SKM-1 (cell line): ENCODE results near the gene AOC2.
"Not testable (repeated sequence)": the region's sequence is repeated elsewhere in the genome, so short reads cannot be mapped to it uniquely, and the experiment has no call there.

Experiments
- DNase-seq: peaks from one replicate; lab custom pipeline; 2025; ENCODE audit not compliant: unreplicated experiment; lab: John Stamatoyannopoulos, UW

Gene AOC2

DNA sequence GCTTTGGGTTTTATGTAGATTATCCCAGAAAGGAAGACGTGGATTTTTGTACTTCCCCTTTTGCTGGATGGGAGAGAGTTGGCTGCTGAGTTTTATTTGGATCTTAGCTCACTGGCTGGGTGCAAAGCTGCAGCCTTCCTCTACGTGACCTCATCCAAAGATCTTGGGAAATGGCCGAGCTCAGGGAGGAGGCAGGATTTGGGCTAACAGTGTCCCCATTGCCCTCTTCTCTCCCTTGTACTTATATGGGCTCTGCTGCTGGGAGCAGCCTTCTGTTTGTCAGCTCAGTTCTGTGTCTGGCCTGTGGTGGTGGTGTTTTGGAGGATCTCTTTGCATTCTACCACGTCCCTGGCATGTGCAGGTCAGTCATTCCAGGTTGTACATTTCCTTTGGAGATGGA, 8.6 kb downstream of the AOC2 start:
- DNase-seq, result no peak

- no peak for DNase-seq
These were observed 9.2 kb downstream of the AOC2 start for GRCh38 chr17:42853597-42853967.

GRCh38 chr17:42853968-42854790, 9.8 kb downstream of the AOC2 start:
- DNase-seq, result no peak

DNA sequence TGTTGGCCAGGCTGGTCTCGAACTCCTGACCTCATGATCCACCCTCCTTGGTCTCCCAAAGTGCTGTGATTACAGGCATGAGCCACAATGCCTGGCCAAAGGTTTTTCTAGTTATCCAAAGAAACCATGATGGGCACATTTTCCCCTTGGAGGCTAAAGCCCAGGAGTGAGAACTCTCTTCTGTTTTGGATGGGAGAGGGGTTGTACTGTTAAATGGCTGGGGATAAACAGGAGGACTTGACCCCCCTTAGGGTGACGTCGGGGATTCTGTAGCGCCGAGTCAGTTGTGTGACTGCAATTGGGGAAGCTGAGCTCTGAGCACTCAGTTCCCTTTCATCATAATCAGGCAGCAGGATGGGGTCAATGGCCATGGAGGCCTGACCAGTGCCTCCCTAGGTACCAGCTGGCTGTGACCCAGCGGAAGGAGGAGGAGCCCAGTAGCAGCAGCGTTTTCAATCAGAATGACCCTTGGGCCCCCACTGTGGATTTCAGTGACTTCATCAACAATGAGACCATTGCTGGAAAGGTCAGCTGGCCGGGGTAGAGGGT, 10.7 kb downstream of the AOC2 start:
- DNase-seq, result no peak

DNA sequence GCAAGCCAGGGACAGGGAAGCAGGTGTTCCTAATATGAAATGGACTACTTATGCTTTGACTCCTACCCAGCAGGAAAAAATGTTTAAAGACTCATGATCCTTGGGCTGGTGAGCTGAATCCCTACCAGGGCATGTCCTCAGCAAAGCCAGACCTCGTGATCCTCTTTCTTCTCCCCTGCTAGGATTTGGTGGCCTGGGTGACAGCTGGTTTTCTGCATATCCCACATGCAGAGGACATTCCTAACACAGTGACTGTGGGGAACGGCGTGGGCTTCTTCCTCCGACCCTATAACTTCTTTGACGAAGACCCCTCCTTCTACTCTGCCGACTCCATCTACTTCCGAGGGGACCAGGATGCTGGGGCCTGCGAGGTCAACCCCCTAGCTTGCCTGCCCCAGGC, 11.7 kb downstream of the AOC2 start:
- not testable (repeated sequence) for DNase-seq

GRCh38 chr17:42856516-42856915, 12.1 kb downstream of the AOC2 start:
- DNase-seq, result not testable (repeated sequence)

DNA sequence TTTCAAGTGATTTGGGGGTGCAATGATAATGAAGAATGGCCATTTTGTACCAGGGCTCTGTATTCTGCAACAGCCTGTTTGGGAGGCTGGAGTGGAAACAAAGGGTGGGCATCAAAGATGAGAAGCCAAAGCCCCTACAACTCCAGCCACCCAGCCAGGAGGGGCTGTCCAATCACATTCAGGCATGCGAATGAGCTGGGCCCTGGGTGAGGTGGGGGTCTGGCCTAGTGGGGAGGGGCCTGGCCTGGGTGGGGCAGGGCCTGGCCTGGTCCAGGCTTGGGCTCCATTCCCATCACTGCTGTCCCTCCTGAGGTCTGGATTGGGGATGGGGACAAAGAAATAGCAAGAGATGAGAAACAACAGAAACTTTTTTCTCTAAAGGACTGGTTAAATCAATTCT, 13.0 kb downstream of the AOC2 start:
- DNase-seq, result no peak

DNA sequence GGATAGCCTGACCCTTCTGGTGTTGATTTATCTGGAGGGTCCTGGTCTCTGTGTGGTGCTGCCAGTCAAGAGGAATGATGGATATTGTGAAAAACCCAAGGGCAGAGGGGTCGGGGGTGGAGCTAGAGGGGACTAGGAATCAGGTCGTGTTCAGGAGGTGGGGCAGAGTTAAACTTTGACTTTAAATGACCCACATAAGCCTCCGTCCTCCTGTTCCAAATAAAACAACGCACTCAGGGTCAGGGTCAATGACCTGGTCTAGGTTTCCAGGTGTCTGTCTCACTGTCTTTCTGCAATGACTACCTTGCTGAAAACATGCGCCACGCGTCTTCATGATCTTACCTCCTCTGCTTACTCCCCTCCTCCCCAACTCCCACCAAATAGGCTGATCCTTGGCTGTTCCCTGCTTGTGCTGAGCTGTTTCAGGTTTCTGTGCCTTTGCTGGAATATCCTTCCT, 21.3 kb downstream of the AOC2 start:
- no peak for DNase-seq

DNA sequence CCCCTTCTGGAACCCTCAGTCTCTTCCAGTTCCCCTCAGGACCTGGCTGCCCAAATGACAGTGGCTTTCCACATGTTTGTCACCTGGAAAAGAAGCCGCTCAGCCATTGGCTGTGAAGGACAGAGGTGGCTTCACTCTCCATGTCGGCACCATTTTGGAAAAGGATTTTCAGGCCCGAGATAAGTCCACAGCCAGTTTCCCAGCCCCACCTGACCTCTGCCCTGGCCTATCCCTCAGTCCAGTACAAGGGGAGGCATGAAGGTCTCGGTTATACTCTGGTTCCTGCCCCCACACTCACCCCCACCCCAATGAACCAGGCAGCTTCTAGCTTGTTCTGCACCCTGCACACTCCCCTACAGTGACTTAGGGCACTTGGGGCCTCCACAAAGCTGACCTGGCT, 21.8 kb downstream of the AOC2 start:
- DNase-seq, result no peak

- DNase-seq, result no peak
These were observed 22.5 kb downstream of the AOC2 start for GRCh38 chr17:42866631-42867575.

DNA sequence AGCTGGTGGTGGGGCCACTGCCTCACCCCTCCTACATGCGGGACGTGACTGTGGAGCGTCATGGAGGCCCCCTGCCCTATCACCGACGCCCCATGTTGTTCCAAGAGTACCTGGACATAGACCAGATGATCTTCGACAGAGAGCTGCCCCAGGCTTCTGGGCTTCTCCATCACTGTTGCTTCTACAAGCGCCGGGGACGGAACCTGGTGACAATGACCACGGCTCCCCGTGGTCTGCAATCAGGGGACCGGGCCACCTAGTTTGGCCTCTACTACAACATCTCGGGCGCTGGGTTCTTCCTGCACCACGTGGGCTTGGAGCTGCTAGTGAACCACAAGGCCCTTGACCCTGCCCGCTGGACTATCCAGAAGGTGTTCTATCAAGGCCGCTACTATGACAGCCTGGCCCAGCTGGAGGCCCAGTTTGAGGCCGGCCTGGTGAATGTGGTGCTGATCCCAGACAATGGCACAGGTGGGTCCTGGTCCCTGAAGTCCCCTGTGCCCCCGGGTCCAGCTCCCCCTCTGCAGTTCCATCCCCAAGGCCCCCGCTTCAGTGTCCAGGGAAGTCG, 23.4 kb downstream of the AOC2 start:
- not testable (repeated sequence) for DNase-seq

DNA sequence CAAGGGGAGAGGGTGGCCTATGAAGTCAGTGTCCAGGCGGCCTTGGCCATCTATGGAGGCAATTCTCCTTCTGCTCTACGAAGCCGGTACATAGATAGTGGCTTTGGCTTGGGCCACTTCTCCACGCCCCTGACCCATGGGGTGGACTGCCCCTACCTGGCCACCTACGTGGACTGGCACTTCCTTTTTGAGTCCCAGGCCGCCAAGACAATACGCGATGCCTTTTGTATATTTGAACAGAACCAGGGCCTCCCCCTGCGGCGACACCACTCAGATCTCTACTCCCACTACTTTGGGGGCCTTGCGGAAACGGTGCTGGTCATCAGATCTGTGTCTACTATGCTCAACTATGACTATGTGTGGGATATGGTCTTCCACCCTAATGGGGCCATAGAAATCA, 24.0 kb downstream of the AOC2 start:
- DNase-seq, result no peak

GRCh38 chr17:42871647-42872046, 27.3 kb downstream of the AOC2 start:
- DNase-seq, result no peak

- DNase-seq, result no peak
These were observed 28.0 kb downstream of the AOC2 start for GRCh38 chr17:42872251-42872965.

GRCh38 chr17:42873315-42873714, 28.9 kb downstream of the AOC2 start:
- no peak for DNase-seq

DNA sequence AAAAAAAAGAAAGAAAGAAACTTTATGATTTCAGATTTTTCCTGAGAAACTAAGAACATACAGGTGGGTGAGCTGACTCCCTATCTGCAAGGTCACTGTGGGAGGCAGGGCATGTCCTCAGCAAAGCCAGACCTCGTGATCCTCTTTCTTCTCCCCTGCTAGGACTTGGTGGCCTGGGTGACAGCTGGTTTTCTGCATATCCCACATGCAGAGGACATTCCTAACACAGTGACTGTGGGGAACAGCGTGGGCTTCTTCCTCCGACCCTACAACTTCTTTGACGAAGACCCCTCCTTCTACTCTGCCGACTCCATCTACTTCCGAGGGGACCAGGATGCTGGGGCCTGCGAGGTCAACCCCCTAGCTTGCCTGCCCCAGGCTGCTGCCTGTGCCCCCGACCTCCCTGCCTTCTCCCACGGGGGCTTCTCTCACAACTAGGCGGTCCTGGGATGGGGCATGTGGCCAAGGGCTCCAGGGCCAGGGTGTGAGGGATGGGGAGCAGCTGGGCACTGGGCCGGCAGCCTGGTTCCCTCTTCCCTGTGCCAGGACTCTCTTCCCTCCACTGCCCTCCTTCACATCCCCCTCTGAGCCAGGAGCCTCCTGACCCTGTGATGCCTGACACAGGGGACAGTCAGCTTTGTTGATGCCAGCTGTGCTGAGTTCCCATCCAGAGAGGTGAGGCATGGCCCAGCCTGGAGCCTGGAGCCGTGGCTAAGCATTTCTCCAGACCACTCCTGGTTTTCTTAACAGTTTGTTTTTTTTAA, 29.7 kb downstream of the AOC2 start:
- not testable (repeated sequence) for DNase-seq

- no peak for DNase-seq
These were observed 32.7 kb downstream of the AOC2 start for GRCh38 chr17:42877037-42877436.

GRCh38 chr17:42878123-42878880, 33.9 kb downstream of the AOC2 start:
- DNase-seq, result no peak

GRCh38 chr17:42878924-42879595, 34.7 kb downstream of the AOC2 start:
- DNase-seq, result no peak
